Measurements from ENCODE around the gene RPL11.

DNA sequence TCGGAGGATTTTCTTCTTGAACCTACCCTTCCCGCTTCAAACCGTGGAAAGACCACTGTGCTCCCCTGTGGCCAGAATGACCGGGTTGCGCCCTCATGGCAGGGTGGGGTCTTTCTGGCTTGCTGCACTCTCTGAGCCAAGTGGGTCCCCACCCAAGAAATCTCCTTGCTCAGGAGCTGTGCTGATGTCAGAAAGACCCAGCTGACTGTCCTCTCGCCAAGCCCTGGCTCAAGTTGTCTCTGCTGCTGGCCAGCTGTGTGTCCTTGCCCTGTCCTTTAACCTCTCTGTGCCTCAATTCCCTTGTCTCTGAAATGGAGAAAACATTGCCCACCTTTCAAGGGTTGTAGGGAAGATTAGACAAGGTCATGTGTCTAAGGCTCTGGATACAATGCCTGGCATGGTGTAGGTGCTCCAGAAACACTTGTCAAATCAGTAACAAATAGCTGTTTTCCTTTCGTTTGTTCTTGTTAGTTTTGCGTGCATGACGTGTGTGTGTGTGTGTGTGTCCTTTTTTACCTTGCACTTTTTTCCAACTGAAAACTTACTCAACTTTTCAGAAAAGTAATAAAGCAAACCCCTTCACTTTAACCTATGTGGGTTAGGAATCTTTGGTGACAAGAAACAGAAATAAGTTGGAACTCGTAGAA lies 41.1 kb upstream of the RPL11 start:
- TF ChIP-seq, protein P1, sequence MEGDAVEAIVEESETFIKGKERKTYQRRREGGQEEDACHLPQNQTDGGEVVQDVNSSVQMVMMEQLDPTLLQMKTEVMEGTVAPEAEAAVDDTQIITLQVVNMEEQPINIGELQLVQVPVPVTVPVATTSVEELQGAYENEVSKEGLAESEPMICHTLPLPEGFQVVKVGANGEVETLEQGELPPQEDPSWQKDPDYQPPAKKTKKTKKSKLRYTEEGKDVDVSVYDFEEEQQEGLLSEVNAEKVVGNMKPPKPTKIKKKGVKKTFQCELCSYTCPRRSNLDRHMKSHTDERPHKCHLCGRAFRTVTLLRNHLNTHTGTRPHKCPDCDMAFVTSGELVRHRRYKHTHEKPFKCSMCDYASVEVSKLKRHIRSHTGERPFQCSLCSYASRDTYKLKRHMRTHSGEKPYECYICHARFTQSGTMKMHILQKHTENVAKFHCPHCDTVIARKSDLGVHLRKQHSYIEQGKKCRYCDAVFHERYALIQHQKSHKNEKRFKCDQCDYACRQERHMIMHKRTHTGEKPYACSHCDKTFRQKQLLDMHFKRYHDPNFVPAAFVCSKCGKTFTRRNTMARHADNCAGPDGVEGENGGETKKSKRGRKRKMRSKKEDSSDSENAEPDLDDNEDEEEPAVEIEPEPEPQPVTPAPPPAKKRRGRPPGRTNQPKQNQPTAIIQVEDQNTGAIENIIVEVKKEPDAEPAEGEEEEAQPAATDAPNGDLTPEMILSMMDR (conservative IDR thresholded peaks at IDR 0.05; ENCODE audit: low read length) = no peak
- no peak for TF ChIP-seq EZH2phosphoT487 (IDR thresholded peaks at IDR 0.05; ENCODE audit: borderline replicate concordance, low read depth, low read length)

Data from OCI-LY7 (cell line).